IPS-20b (cell line): Measurements from ENCODE around the gene CCDC167.

ENCODE experiments used
- H3K27ac ChIP-seq: one replicate; pipeline ENCODE4 v1.5.1; 2013; ENCODE audit warnings: low read length
- H3K27me3 ChIP-seq: 2 replicates; pipeline ENCODE4 v1.6.1; 2013; ENCODE audit warnings: mild to moderate bottlenecking, low read length, inconsistent platforms; ENCODE audit not compliant: insufficient read depth
- H3K36me3 ChIP-seq: 2 replicates; pipeline ENCODE4 v1.6.1; 2013; ENCODE audit warnings: low read depth, mild to moderate bottlenecking, inconsistent platforms, low read length, moderate library complexity; ENCODE audit not compliant: insufficient read depth
- H3K4me1 ChIP-seq: 2 replicates; pipeline ENCODE4 v1.6.1; 2013; ENCODE audit warnings: mild to moderate bottlenecking, control low read depth, inconsistent platforms, low read length, moderate library complexity; ENCODE audit not compliant: insufficient read depth
- H3K4me3 ChIP-seq: 2 replicates; pipeline ENCODE4 v1.5.1; 2013; ENCODE audit warnings: mild to moderate bottlenecking, low read length, inconsistent platforms
- H3K9ac ChIP-seq: 2 replicates; pipeline ENCODE4 v1.6.1; 2013; ENCODE audit warnings: low read depth, mild to moderate bottlenecking, inconsistent platforms, low read length, moderate library complexity
- H3K9me3 ChIP-seq: 2 replicates; pipeline ENCODE4 v1.6.1; 2013; ENCODE audit warnings: mild to moderate bottlenecking, low read depth, low read length, inconsistent platforms; ENCODE audit not compliant: insufficient read depth

CCDC167 gene

GRCh38 chr6:37516920-37517405 lies 17.3 kb upstream of the CCDC167 start:
- Histone ChIP-seq H3K9ac (no peak overlapping the region), H3K4me1 (peaks cover 45% of the 10 kb centered on the region), H3K9me3 (no peaks in the 10 kb centered on the region), H3K36me3 (no peaks in the 10 kb centered on the region), H3K4me3 (no peak overlapping the region), H3K27ac (no peak overlapping the region), H3K27me3 (peaks cover 36% of the 10 kb centered on the region)

GRCh38 chr6:37516076-37516919 lies 16.6 kb upstream of the CCDC167 start:
- Histone ChIP-seq H3K27me3 (peaks cover 42% of the 10 kb centered on the region), H3K9ac (no peak overlapping the region), H3K27ac (no peak overlapping the region), H3K9me3 (no peaks in the 10 kb centered on the region), H3K4me1 (peaks cover 47% of the 10 kb centered on the region), H3K4me3 (no peak overlapping the region), H3K36me3 (no peaks in the 10 kb centered on the region)

DNA sequence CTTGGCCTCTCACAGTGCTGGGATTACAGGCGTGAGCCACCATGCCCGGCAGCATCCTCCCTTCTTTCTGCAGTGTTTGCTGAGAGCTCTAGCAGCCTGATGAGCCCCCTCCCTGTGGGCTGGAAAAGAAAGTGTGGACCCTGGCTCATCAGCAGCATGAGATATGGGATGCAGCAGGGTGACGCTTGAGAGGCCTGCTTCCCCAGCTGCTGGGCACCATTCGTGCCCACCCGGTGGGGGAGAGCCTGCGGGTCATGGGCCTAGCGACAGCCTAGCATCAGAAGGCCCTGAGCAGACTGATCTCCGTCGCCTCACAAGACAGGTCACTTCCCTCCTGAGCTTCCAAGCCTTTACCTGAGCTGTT lies 16.0 kb upstream of the CCDC167 start:
- Histone ChIP-seq H3K4me3 (no peak overlapping the region), H3K9ac (no peak overlapping the region)

DNA sequence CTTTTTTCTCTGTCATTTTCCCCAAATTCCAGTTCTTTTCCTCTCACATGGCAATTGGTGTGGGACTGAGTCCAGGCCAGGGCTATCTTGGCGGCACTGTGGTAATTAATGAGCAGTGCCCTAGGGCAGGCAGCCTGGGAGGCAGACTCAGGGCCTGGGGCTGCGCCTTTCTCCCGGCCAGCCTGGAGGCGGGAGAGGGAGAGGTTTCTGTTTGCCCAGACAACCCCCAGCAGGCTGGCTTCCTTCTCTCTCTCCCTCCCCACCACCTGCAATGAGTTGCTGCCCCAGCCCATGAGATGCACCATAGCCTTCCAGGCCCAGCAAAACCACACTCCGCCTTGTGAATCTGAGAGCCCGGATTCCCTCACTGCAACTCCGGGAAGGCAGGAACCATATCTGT lies 15.1 kb upstream of the CCDC167 start:
- no peak overlapping the region for H3K9ac ChIP-seq
- peaks cover 51% of the 10 kb centered on the region for H3K27me3 ChIP-seq
- H3K4me1 ChIP-seq, result peaks cover 47% of the 10 kb centered on the region
- H3K36me3 ChIP-seq, result no peaks in the 10 kb centered on the region
- no peak overlapping the region for H3K27ac ChIP-seq
- no peak overlapping the region for H3K4me3 ChIP-seq
- no peaks in the 10 kb centered on the region for H3K9me3 ChIP-seq

More for the DNA sequence above, 16.0 kb upstream of the CCDC167 start:
- Histone ChIP-seq H3K36me3 (no peaks in the 10 kb centered on the region), H3K27me3 (peaks cover 48% of the 10 kb centered on the region), H3K27ac (no peak overlapping the region), H3K4me1 (peaks cover 47% of the 10 kb centered on the region), H3K9me3 (no peaks in the 10 kb centered on the region)

DNA sequence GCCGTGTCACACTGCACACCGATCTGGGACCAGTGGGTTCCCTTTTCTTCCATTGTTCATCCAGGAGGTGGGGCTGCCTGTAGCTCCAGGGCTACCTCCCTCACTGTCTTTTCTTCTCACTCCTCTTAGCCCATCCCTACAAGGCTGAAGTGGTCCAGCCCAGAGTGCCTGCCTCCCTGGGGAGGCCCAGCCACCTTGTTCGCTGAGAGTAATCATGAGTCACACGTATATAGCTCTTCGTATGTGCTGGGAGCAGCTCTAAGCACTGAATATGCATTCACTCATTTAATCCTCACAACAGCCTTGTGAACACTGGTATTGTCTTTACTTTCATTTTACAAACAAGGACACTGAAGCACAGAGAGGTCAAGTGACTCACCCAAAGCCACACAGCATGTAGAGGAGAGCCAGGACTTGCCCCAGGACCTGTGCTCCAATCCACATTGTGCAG lies 14.7 kb upstream of the CCDC167 start:
- Histone ChIP-seq H3K36me3 (no peaks in the 10 kb centered on the region), H3K4me1 (peaks cover 47% of the 10 kb centered on the region), H3K27ac (no peak overlapping the region), H3K4me3 (no peak overlapping the region), H3K9ac (no peak overlapping the region), H3K9me3 (no peaks in the 10 kb centered on the region), H3K27me3 (peaks cover 51% of the 10 kb centered on the region)

- H3K4me1 ChIP-seq, result peaks cover 47% of the 10 kb centered on the region
- H3K4me3 ChIP-seq, result peak overlapping the region; percentile 55
- H3K27ac ChIP-seq, result no peak overlapping the region
- peaks cover 51% of the 10 kb centered on the region for H3K27me3 ChIP-seq
- no peaks in the 10 kb centered on the region for H3K36me3 ChIP-seq
- peak overlapping the region; percentile 30; the same call in 1 of the 2 replicates for H3K9ac ChIP-seq
- H3K9me3 ChIP-seq, result no peaks in the 10 kb centered on the region
These were observed 13.9 kb upstream of the CCDC167 start for GRCh38 chr6:37513576-37513975.

DNA sequence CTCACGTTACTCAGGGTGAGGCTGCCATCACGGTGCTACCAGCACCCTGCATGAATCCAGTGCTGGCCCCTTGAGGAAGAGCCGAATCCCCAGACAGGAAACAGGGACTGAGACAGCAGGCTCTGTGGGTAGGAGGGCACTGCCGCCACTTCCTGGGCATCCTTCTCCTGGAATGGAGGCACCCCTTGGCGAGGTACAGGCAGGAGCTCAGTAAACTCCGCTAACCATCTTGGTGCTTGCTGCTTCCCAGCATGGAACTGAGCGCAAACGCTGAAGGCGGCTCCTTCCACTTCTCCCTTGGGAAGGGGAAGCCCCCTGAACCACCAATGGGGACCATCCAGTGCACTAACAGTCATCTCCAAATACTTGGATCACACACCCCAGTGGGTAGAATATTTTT lies 13.5 kb upstream of the CCDC167 start:
- no peak overlapping the region for H3K27ac ChIP-seq
- H3K4me1 ChIP-seq, result peaks cover 49% of the 10 kb centered on the region
- H3K9me3 ChIP-seq, result no peaks in the 10 kb centered on the region
- peaks cover 51% of the 10 kb centered on the region for H3K27me3 ChIP-seq
- H3K4me3 ChIP-seq, result peak overlapping the region; percentile 55
- no peaks in the 10 kb centered on the region for H3K36me3 ChIP-seq
- peak overlapping the region; percentile 30; the same call in 1 of the 2 replicates for H3K9ac ChIP-seq

- Histone ChIP-seq H3K4me3 (peak overlapping the region; percentile 55; the same call in 1 of the 2 replicates), H3K36me3 (no peaks in the 10 kb centered on the region), H3K27ac (no peak overlapping the region), H3K4me1 (peaks cover 51% of the 10 kb centered on the region), H3K9me3 (no peaks in the 10 kb centered on the region), H3K27me3 (peaks cover 51% of the 10 kb centered on the region), H3K9ac (peak overlapping the region; percentile 30; the same call in 1 of the 2 replicates)
These were observed 12.8 kb upstream of the CCDC167 start for GRCh38 chr6:37512400-37513011.

GRCh38 chr6:37511910-37512399 lies 12.3 kb upstream of the CCDC167 start:
- Histone ChIP-seq H3K4me3 (peak overlapping the region; percentile 55; the same call in 1 of the 2 replicates), H3K27ac (no peak overlapping the region), H3K9me3 (no peaks in the 10 kb centered on the region), H3K9ac (peak overlapping the region; percentile 16; the same call in 1 of the 2 replicates), H3K27me3 (peaks cover 51% of the 10 kb centered on the region), H3K4me1 (peaks cover 48% of the 10 kb centered on the region), H3K36me3 (no peaks in the 10 kb centered on the region)

DNA sequence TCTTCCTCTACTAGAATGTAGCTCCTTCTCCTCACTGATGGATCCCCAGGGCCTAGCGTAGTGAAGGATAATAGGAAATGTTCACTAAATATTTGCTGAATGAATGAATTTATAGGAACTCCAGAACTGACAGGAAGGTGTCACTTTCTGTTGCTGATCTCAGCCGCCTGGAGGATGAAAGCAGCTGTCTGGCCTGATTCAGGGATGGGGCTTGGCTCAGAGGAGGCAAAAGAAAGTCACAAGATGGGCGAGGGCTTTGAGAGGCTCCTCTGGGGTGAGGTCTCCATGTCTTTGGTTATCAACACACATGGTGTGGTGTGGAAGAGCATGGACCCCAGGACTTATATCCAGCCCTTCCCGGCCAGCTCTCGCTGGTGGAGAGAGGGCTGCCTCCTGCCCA lies 11.5 kb upstream of the CCDC167 start:
- Histone ChIP-seq H3K4me1 (peaks cover 42% of the 10 kb centered on the region), H3K4me3 (no peak overlapping the region), H3K27ac (no peak overlapping the region), H3K36me3 (no peaks in the 10 kb centered on the region), H3K27me3 (peaks cover 51% of the 10 kb centered on the region), H3K9ac (no peak overlapping the region), H3K9me3 (no peaks in the 10 kb centered on the region)

DNA sequence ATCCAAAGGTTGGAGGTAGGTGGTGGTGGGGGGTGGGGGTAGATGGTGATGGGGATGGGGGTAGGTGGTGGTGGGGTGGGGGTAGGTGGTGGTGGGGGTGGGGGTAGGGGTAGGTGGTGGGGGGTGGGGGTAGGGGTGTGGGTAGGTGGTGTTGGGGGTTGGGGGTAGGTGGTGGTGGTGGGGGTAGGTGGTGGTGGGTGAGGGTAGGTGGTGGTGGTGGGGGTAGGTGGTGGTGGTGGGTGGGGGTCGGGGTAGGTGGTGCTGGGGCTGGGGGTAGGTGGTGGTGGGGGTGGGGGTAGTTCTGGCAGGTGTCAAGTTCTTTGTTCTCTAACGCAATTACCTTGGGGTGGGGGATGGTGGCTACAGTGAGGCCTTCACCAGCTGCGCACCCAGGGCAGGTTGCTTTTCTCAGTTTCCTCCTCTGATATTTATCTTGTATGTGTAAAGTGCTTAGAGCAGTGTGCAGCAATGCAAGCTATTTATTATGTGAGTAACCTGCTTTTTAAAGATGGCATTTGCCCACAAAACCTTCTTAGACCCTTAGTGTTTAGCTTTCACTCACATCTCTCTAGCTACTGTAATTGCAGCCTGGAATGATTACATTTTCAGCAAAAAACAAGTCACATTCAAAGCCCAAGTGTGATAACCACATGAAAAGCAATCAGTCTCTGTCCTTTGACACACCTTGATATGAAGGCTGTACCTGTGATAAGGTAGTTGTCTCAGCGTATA lies 8.2 kb upstream of the CCDC167 start:
- Histone ChIP-seq H3K36me3 (no peaks in the 10 kb centered on the region), H3K9me3 (no peaks in the 10 kb centered on the region), H3K9ac (no peak overlapping the region), H3K27me3 (peaks cover 55% of the 10 kb centered on the region), H3K27ac (no peak overlapping the region), H3K4me3 (no peak overlapping the region), H3K4me1 (peaks cover 17% of the 10 kb centered on the region; the same call in 1 of the 2 replicates)
